Measurements from ENCODE around the gene CEP85L. TPM values are rescaled to one million over a fixed set of nuclear protein-coding genes. Genes with fewer than 3 reads are reported as not detected.

CEP85L gene
- total and polyA plus RNA-seq, 2 of the 4 experiments (the other 2 are of a cell fraction) = 2.3 to 25.6 TPM

DNA sequence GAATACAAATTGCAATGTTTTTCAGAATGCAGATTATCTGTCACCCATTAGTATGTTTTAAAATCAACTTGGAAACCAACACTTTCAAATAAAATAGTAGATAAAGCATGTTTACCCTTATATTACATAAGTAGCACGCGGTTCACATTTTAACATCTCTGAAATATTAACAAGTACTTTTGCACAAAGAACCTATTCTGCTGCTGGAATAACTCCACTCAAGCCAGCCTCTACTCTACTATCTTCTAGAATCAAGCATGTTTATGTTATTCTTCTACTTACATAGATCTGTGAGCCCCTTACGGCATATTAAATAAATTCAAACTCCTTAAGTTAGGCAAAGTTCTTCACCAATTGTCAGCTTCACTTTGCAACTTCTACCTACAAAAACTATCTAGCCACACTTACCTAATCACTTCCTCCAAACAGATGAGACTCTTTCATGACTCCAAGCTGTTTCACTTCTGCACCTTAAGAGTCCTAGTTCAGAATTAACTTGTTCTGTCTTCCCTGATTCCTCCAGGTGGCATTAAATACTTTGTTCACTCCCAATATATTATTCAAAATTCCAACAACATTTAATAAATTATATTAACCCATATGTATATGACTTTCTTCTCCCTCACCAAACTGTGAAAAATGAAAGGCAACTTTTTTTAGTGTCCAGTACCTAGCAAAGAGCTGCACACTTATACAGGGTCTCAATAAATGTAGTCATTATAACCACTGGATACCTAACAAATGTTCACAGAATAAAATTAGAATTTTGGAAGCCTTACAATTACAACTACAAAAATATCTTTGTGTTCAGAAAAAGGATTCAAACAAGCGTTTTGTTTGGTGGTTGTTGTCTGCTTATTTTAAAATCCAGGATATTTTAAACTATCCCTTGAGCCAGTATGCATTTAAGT, 12.1 kb downstream of the CEP85L start:
- no peak overlapping the region for H3K9ac ChIP-seq (ENCODE audit: low read depth, low read length)
- no peak overlapping the region for H3K4ac ChIP-seq (ENCODE audit: low read depth, low read length)
- peaks cover 3% of the 10 kb centered on the region; the same call in 1 of the 2 replicates for H3K4me1 ChIP-seq (ENCODE audit: control insufficient read depth, insufficient read depth, low read length)
- no peak for TF ChIP-seq BHLHE40 (IDR thresholded peaks at IDR 0.05; ENCODE audit: low read depth, low read length)
- TF ChIP-seq RCOR1 (IDR thresholded peaks at IDR 0.05; ENCODE audit: insufficient replicate concordance, low read length) = no peak
- no peak for TF ChIP-seq SMC3 (IDR thresholded peaks at IDR 0.05; ENCODE audit: low read depth, low read length)
- no peak for TF ChIP-seq RAD21 (IDR thresholded peaks at IDR 0.05; ENCODE audit: low read length)
- no peak for TF ChIP-seq CEBPB (IDR thresholded peaks at IDR 0.05; ENCODE audit: low read depth, low read length)
- TF ChIP-seq RFX5 (IDR thresholded peaks at IDR 0.05; ENCODE audit: low read depth, low read length) = no peak
- no peak for TF ChIP-seq POLR2A (IDR thresholded peaks at IDR 0.05; ENCODE audit: low read depth, low read length)
- TF ChIP-seq, protein P1, sequence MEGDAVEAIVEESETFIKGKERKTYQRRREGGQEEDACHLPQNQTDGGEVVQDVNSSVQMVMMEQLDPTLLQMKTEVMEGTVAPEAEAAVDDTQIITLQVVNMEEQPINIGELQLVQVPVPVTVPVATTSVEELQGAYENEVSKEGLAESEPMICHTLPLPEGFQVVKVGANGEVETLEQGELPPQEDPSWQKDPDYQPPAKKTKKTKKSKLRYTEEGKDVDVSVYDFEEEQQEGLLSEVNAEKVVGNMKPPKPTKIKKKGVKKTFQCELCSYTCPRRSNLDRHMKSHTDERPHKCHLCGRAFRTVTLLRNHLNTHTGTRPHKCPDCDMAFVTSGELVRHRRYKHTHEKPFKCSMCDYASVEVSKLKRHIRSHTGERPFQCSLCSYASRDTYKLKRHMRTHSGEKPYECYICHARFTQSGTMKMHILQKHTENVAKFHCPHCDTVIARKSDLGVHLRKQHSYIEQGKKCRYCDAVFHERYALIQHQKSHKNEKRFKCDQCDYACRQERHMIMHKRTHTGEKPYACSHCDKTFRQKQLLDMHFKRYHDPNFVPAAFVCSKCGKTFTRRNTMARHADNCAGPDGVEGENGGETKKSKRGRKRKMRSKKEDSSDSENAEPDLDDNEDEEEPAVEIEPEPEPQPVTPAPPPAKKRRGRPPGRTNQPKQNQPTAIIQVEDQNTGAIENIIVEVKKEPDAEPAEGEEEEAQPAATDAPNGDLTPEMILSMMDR (conservative IDR thresholded peaks at IDR 0.05; ENCODE audit: low read depth, low read length) = no peak
- TF ChIP-seq MXI1 (IDR thresholded peaks at IDR 0.05; ENCODE audit: borderline replicate concordance, low read depth, low read length) = no peak
- TF ChIP-seq, protein P2, sequence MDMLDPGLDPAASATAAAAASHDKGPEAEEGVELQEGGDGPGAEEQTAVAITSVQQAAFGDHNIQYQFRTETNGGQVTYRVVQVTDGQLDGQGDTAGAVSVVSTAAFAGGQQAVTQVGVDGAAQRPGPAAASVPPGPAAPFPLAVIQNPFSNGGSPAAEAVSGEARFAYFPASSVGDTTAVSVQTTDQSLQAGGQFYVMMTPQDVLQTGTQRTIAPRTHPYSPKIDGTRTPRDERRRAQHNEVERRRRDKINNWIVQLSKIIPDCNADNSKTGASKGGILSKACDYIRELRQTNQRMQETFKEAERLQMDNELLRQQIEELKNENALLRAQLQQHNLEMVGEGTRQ (IDR thresholded peaks at IDR 0.05; ENCODE audit: low read depth, low read length) = no peak
- no peak for TF ChIP-seq NFE2L2 (IDR thresholded peaks at IDR 0.05; ENCODE audit: low read depth, low read length)
- TF ChIP-seq CHD1 (IDR thresholded peaks at IDR 0.05; ENCODE audit: low read depth, low read length) = no peak
- TF ChIP-seq ELK1 (IDR thresholded peaks at IDR 0.05; ENCODE audit: borderline replicate concordance, low read depth, low read length) = no peak
- H3K23ac ChIP-seq (ENCODE audit: low read depth, low read length) = no peak overlapping the region
- no peaks in the 10 kb centered on the region; the same call in 1 of the 2 replicates for H3K36me3 ChIP-seq (ENCODE audit: control insufficient read depth, insufficient read depth, low read length)
- POLR2A ChIA-PET (ENCODE audit: unreplicated experiment) = no interaction called here
- H2BK15ac ChIP-seq (ENCODE audit: low read depth, low read length) = no peak overlapping the region
- H4K8ac ChIP-seq (ENCODE audit: low read depth in 2 of 2, low read length in 2 of 2) = no peak overlapping the region
- no peak overlapping the region for H2BK20ac ChIP-seq (ENCODE audit: low read depth, low read length)
- no peaks in the 10 kb centered on the region for H3K27me3 ChIP-seq (ENCODE audit: control insufficient read depth, insufficient read depth, low read length)
- WGBS, 2 experiments (ENCODE audit: extremely low coverage in 2 of 2, insufficient read length in 1 of 2) = 67% methylated on average over 1 of the region's 4 CpGs; no CpG with 5 or more reads in 1 of the 2 experiments
- H2AFZ ChIP-seq (replicated peaks; ENCODE audit: low read length, poor library complexity) = no peak overlapping the region
- DNase-seq = no peak
- intact Hi-C loops (cut with micrococcal nuclease) (no loop called here), in situ Hi-C loops (cut with MboI; ENCODE audit: low sequenced_read_pairs) (no loop called here), dilution Hi-C loops (cut with HindIII; ENCODE audit: low sequenced_read_pairs, unreplicated experiment) (no loop called here)
- peaks cover 20 to 42% of the 10 kb centered on the region in 2 experiments for H3K79me1 ChIP-seq (ENCODE audit: low read depth in 1 of 2, low read length in 2 of 2)
- BruUV-seq (replicated peaks) = no TSS peak
- no peak overlapping the region for H4K91ac ChIP-seq (ENCODE audit: insufficient read depth, low read depth, low read length)
- H3K27ac ChIP-seq (ENCODE audit: insufficient read depth, low read length) = no peak overlapping the region
- H3K4me3 ChIP-seq (ENCODE audit: insufficient read depth, low read depth, low read length) = no peak overlapping the region
- peaks cover 5% of the 10 kb centered on the region; the same call in 1 of the 2 replicates for H3K9me1 ChIP-seq (ENCODE audit: insufficient read depth, low read length)
- no peak overlapping the region for H2AK5ac ChIP-seq (ENCODE audit: low read depth, low read length)
- no peak overlapping the region for H4K5ac ChIP-seq (ENCODE audit: low read depth, low read length)
- no peak overlapping the region for H2BK120ac ChIP-seq (ENCODE audit: low read depth, low read length)
- no peak overlapping the region for H2BK5ac ChIP-seq (ENCODE audit: low read depth, low read length, poor library complexity, severe bottlenecking)
- no peak overlapping the region for H3K18ac ChIP-seq (ENCODE audit: low read depth, low read length)
- H3K56ac ChIP-seq (ENCODE audit: extremely low read depth, insufficient read depth, low read length) = no peak overlapping the region
- no peak overlapping the region for H3K4me2 ChIP-seq (ENCODE audit: low read depth, low read length)
- H4K20me1 ChIP-seq (ENCODE audit: insufficient read depth, low read length) = peaks cover 25% of the 10 kb centered on the region; the same call in 1 of the 2 replicates
- H3K9me3 ChIP-seq (ENCODE audit: control insufficient read depth, insufficient read depth, low read length) = peaks cover 2% of the 10 kb centered on the region; the same call in 1 of the 2 replicates
- no peak overlapping the region for H2AK9ac ChIP-seq (replicated peaks; ENCODE audit: low read depth, low read length, poor library complexity)
- no peak for ATAC-seq (ENCODE audit: low read depth)
- CTCF ChIA-PET = interaction anchor here (1.2 kb wide), 1 partner anchor 137 kb away, joined by 3 read pairs; no protein-coding TSS in a partner anchor
- no peak overlapping the region for H3K14ac ChIP-seq (replicated peaks; ENCODE audit: low read depth, low read length)
